Erythroblast (primary cell): ENCODE data around the gene ANKRD10.

Experiments used
- GATA1 ChIP-seq: IDR thresholded peaks from 2 replicates; pipeline ENCODE4 v1.6.1; 2011; ENCODE audit warnings: low read depth, mild to moderate bottlenecking, control low read depth, low read length, moderate library complexity
- POLR2A ChIP-seq: IDR thresholded peaks from 2 replicates; pipeline ENCODE4 v1.6.1; 2011; ENCODE audit warnings: mild to moderate bottlenecking, low read length

DNA sequence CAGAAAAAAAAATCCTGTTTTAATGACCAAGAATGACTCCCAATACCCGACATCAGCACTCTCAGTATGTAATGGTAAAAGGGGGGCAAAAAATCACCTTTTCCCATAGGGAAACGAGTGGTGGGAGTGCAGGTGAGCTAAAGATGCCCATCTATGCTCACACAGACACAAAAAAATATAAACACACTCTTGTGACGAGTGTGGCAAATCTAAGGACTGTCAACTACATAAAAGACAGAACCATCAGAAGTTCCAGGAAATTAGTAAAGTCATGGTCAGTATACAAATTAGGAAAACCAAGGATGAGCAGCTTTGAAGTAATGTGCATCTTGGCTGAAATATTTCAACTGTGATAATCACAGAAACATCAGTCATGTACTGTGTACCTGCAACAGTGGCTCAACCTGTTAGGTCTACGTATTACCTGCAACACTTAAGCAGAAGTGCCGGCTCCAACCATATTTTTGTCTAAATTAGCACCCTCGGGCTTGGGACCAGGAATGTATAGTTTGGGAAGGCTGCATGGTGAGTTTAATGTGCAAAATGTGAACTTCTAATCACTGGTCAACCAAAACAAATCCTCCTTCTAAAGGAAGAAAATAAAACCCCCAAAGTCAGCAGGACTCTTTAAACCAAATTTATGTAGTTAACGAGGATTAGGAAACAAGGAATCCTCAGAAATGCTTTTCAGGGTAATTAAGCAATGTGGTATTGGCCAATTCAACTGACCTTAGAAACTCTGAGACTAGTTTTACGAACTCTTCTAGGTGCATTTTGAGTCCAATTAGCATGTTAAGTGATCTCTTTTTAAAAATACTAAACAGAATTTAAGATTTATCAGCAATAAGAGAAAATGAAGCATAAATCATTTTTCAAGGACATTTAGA is 24.3 kb downstream of the ANKRD10 start:
- TF ChIP-seq POLR2A (no peak), GATA1 (no peak)
